ENCODE results near the gene UBE2K. TPM values are rescaled to one million over a fixed set of nuclear protein-coding genes. Genes with fewer than 3 reads are reported as not detected.

Gene UBE2K
- total RNA-seq, 1 donor from 2014 or later, result 19.0 TPM

DNA sequence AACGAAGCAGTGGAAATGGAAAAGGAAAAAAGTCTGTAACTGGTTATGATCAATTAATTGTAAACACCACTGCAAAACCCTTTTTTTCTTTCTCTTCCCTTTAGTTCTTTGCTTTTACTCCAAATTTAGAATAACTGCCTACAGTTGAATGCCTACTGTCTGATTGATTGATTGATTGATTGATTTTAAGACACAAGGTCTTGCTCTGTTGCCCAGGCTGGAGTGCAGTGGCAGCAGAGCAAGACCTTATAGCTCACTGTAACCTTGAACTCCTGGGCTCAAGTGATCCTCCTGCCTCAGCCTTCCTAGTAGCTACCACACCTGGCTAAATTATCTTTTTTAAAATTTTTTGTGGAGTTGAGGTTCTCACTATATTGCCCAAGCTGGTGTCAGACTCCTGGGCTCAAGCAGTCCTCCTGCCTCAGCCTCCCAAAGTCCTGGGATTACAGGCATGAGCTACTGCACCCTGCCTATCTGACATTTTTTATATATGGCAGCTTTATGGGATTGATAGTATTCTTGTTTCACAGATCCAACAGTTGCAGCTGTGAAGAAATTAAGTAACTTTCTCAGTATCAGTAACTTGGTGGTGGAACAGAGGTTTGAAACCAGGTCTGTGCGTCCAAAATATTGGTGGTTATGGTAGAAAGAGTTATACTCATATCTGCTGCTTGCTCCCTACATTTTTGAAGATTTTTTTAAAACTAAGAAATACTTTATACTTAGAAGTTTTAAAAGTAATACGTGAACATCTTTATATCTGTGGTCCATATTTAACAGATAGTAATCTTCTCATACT is 12.4 kb downstream of the UBE2K start:
- DNase-seq (ENCODE audit: low read depth), result no peak
- TF ChIP-seq, protein P1, sequence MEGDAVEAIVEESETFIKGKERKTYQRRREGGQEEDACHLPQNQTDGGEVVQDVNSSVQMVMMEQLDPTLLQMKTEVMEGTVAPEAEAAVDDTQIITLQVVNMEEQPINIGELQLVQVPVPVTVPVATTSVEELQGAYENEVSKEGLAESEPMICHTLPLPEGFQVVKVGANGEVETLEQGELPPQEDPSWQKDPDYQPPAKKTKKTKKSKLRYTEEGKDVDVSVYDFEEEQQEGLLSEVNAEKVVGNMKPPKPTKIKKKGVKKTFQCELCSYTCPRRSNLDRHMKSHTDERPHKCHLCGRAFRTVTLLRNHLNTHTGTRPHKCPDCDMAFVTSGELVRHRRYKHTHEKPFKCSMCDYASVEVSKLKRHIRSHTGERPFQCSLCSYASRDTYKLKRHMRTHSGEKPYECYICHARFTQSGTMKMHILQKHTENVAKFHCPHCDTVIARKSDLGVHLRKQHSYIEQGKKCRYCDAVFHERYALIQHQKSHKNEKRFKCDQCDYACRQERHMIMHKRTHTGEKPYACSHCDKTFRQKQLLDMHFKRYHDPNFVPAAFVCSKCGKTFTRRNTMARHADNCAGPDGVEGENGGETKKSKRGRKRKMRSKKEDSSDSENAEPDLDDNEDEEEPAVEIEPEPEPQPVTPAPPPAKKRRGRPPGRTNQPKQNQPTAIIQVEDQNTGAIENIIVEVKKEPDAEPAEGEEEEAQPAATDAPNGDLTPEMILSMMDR (IDR thresholded peaks at IDR 0.05; ENCODE audit: insufficient read depth, low read length, severe bottlenecking), result no peak
- no peak overlapping the region for H3K4me3 ChIP-seq (ENCODE audit: low read depth, low read length)
- peaks cover 3% of the 10 kb centered on the region for H3K36me3 ChIP-seq (ENCODE audit: control insufficient read depth, insufficient read depth, low read length)
- no peaks in the 10 kb centered on the region for H3K27me3 ChIP-seq (ENCODE audit: control insufficient read depth, insufficient read depth, low read length)
- no peak for FAIRE-seq

DNA sequence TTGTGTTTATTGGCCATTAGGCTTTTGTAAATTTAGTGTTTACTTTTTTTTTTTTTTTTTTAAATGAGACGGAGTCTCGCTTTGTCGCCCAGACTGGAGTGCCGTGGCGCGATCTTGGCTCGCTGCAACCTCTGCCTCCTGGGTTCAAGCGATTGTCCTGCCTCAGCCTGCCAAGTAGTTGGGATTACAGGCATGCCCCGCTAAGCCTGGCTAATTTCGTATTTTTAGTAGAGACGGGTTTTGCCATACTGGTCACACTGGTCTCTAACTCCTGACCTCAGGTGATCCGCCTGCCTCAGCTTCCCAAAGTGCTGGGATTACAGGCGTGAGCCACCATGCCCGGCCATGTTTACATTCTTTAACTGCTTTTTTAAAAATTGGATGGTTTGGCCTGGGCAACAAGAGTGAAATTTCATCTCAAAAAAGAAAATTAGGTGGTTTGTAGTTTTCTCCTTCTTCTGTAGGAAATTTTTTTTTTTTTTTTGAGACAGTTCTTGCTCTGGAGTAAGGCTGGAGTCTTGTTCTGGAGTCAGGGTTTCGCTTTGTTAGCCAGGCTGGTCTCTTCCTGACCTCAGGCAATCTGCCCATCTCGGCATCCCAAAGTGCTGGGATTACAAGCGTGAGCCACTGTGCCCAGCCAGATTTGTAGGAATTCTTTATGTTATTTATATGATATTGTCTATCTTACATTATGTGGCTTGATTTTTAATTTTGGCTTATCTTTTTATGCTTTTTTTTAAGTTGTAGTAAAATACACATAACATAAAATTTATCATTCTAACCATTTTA is 15.1 kb downstream of the UBE2K start:
- FAIRE-seq, result no peak
- peaks cover 1% of the 10 kb centered on the region for H3K36me3 ChIP-seq (ENCODE audit: control insufficient read depth, insufficient read depth, low read length)
- H3K4me3 ChIP-seq (ENCODE audit: low read depth, low read length), result no peak overlapping the region
- H3K27me3 ChIP-seq (ENCODE audit: control insufficient read depth, insufficient read depth, low read length), result no peaks in the 10 kb centered on the region
- DNase-seq (ENCODE audit: low read depth), result no peak
- TF ChIP-seq, protein P1 (IDR thresholded peaks at IDR 0.05; ENCODE audit: insufficient read depth, low read length, severe bottlenecking), result no peak

DNA sequence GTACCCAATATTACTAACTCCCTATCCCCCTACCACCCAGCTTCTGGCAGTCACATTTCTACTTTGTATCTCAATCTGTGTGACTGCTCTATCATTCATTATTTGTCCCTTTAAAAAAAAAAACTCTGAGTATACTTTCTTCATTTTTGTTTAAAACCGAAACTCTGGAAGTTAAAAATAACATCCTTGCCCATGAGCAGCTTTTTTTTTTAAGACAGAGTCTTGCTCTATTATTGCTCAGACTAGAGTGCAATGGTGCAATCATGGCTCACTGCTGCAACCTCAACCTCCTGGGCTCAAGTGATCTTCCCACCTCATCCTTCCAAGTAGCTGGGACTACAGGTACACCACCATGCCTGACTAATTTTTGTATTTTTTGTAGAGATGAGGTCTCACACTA is 15.8 kb downstream of the UBE2K start:
- H3K4me3 ChIP-seq (ENCODE audit: low read depth, low read length), result no peak overlapping the region
- peaks cover 1% of the 10 kb centered on the region for H3K36me3 ChIP-seq (ENCODE audit: control insufficient read depth, insufficient read depth, low read length)
- FAIRE-seq (no peak), DNase-seq (ENCODE audit: low read depth) (no peak)
- H3K27me3 ChIP-seq (ENCODE audit: control insufficient read depth, insufficient read depth, low read length), result no peaks in the 10 kb centered on the region
- TF ChIP-seq, protein P1 (IDR thresholded peaks at IDR 0.05; ENCODE audit: insufficient read depth, low read length, severe bottlenecking), result no peak

DNA sequence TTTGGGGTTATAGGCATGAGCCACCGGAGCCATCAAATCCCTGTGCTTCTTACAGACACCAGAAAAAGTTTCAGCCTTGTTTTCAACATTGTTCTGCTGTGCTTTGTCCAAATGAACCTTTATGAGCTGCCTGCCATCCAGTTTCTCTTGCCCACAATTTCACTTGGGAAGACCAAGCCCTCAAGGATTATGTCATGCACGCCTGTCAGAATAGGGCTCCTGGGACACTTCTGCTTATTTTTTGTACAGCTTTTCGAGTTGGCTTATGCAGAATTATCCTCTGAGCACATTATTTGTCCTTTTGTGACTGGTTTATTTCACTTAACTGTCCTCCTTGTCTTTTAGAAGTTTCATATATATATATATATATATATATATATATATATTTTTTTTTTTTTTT is 16.2 kb downstream of the UBE2K start:
- no peak for FAIRE-seq
- TF ChIP-seq, protein P1 (IDR thresholded peaks at IDR 0.05; ENCODE audit: insufficient read depth, low read length, severe bottlenecking), result no peak
- Histone ChIP-seq H3K36me3 (ENCODE audit: control insufficient read depth, insufficient read depth, low read length) (peaks cover 1% of the 10 kb centered on the region), H3K27me3 (ENCODE audit: control insufficient read depth, insufficient read depth, low read length) (no peaks in the 10 kb centered on the region), H3K4me3 (ENCODE audit: low read depth, low read length) (no peak overlapping the region)
- no peak for DNase-seq (ENCODE audit: low read depth)

DNA sequence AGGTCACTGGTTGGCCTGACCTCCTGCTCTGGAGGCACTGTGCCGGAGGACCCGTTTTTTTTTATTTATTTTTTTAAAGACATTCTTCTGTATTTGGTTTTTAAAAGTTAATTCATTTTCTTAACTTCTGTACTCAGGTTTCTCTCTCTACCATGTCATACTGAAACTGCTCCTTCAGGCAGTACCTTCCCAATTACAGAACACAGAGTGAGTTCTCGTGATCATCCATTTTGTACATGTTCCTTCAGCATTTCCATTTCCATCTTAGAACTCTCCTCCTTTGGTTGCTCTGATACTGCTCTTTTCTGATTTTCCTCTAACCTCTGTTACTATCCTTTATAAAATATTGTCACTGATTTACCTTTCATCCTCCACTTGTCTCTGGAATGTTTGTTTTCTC is 17.9 kb downstream of the UBE2K start:
- no peak for DNase-seq (ENCODE audit: low read depth)
- FAIRE-seq, result no peak
- TF ChIP-seq, protein P1 (IDR thresholded peaks at IDR 0.05; ENCODE audit: insufficient read depth, low read length, severe bottlenecking), result no peak
- Histone ChIP-seq H3K27me3 (ENCODE audit: control insufficient read depth, insufficient read depth, low read length) (no peaks in the 10 kb centered on the region), H3K4me3 (ENCODE audit: low read depth, low read length) (no peak overlapping the region), H3K36me3 (ENCODE audit: control insufficient read depth, insufficient read depth, low read length) (peaks cover 1% of the 10 kb centered on the region)
